ENCODE measurements around the gene CEP128. TPM values are rescaled to one million over a fixed set of nuclear protein-coding genes. Genes with fewer than 3 reads are reported as not detected.

Gene CEP128
- total and polyA plus RNA-seq, 2 experiments from 2014 or later = 2.4 to 5.2 TPM

DNA sequence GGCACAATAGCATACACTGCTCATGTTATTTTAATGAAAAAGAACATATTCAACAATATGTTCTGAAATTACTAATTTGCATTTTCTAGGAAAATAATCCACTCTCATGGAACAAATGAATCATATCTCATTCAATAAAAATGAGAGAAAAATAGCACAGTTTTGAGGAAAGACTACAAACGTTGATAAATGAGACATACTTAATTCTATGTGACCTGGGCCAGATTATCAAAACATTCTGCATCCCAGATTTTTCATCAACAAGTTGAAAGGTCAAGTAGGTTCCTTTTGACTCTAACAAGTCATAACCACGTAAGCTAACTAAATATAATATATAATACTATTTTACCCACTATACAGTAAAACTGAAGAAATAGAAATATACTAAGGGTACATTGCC is 296.7 kb downstream of the CEP128 start:
- Histone ChIP-seq H3K9me2 (ENCODE audit: insufficient read depth) (peaks cover 4% of the 10 kb centered on the region; the same call in 1 of the 2 replicates), H4K20me1 (ENCODE audit: insufficient read depth) (no peaks in the 10 kb centered on the region), H3K9me3 (ENCODE audit: low read depth) (no peaks in the 10 kb centered on the region), H3K4me1 (ENCODE audit: insufficient read depth) (peaks cover 2% of the 10 kb centered on the region), H3K4me2 (ENCODE audit: unreplicated experiment) (no peak overlapping the region), H2AFZ (no peak overlapping the region), H3K27me3 (replicated peaks; ENCODE audit: insufficient read depth) (no peaks in the 10 kb centered on the region), H3K4me3 (no peak overlapping the region), H3F3A (ENCODE audit: insufficient read depth) (peaks cover 6% of the 10 kb centered on the region), H3K36me3 (ENCODE audit: low read depth) (no peaks in the 10 kb centered on the region), H3K9ac (no peak overlapping the region), H3K27ac (no peak overlapping the region), H3K79me2 (ENCODE audit: insufficient read depth) (no peaks in the 10 kb centered on the region)
- in situ Hi-C loops (cut with MboI) = no loop called here
- WGBS, 2 experiments (ENCODE audit: low coverage in 1 of 2, low lambda C conversion rate in 2 of 2, missing lambda C conversion rate in 2 of 2) = 75 to 86% methylated on average over 2 of the region's 2 CpGs
- TF ChIP-seq EZH2phosphoT487 (IDR thresholded peaks at IDR 0.05; ENCODE audit: insufficient read depth, low read depth) (no peak), EZH2 (IDR thresholded peaks at IDR 0.05; ENCODE audit: insufficient read depth, poor library complexity, severe bottlenecking) (no peak)
- no peak for DNase-seq

DNA sequence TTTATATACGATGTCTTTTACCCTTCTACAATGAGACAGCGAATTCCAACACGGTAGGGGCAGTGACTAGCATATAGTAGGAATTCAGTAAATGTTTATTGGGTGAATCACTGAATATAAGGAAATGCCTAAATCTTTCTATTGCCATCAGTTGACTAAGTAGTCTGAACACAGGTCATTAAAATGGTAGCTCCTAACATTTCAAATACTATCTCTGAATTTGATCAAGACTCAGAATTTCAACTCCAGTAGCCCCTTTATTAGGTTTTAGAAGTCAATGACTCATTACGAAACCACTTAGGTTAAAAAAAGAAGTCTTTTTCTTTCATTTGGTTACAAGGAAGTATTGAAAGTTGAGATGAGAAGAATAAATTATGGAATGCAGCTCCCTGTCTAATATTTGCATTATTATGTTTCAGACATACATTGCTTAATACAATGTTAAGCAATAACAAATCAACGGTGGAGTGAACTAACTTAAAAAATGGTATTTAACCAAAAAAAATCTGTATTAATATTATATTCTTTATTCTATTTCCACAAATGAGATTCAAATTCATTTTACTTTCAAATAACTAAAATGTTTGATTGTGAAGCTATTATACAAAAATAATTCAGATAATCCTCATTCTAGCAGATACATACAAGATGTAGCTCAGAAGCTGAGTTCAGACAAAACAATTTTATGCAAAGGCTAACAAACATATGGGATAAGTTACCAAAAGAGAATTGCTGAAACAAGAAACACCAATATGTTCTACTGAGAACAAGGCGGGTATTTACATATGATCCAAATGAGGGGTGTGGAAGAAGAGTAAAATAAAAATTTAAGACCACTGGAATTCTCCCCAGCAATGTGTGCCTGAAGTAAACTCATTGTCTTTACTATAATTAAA is 302.7 kb downstream of the CEP128 start:
- Histone ChIP-seq H3K4me1 (ENCODE audit: insufficient read depth) (peaks cover 36% of the 10 kb centered on the region), H3K9me2 (ENCODE audit: insufficient read depth) (peaks cover 4% of the 10 kb centered on the region), H3K9me3 (ENCODE audit: low read depth) (no peaks in the 10 kb centered on the region), H3K36me3 (ENCODE audit: low read depth) (no peaks in the 10 kb centered on the region), H3K9ac (peak overlapping the region; percentile 42; the same call in 1 of the 2 replicates), H3K4me2 (ENCODE audit: unreplicated experiment) (peak overlapping the region; percentile 73), H3F3A (ENCODE audit: insufficient read depth) (peaks cover 34% of the 10 kb centered on the region), H3K79me2 (ENCODE audit: insufficient read depth) (no peaks in the 10 kb centered on the region), H3K27ac (peak overlapping the region; percentile 82), H3K4me3 (peak overlapping the region; percentile 40), H2AFZ (peak overlapping the region; percentile 50), H3K27me3 (replicated peaks; ENCODE audit: insufficient read depth) (no peaks in the 10 kb centered on the region), H4K20me1 (ENCODE audit: insufficient read depth) (no peaks in the 10 kb centered on the region)
- in situ Hi-C loops (cut with MboI) = no loop called here
- TF ChIP-seq EZH2 (IDR thresholded peaks at IDR 0.05; ENCODE audit: insufficient read depth, poor library complexity, severe bottlenecking) (no peak), EZH2phosphoT487 (IDR thresholded peaks at IDR 0.05; ENCODE audit: insufficient read depth, low read depth) (no peak)
- WGBS, 2 experiments (ENCODE audit: low coverage in 1 of 2, low lambda C conversion rate in 2 of 2, missing lambda C conversion rate in 2 of 2) = 21 to 27% methylated on average over 6 of the region's 6 CpGs
- peak; percentile 80 for DNase-seq

DNA sequence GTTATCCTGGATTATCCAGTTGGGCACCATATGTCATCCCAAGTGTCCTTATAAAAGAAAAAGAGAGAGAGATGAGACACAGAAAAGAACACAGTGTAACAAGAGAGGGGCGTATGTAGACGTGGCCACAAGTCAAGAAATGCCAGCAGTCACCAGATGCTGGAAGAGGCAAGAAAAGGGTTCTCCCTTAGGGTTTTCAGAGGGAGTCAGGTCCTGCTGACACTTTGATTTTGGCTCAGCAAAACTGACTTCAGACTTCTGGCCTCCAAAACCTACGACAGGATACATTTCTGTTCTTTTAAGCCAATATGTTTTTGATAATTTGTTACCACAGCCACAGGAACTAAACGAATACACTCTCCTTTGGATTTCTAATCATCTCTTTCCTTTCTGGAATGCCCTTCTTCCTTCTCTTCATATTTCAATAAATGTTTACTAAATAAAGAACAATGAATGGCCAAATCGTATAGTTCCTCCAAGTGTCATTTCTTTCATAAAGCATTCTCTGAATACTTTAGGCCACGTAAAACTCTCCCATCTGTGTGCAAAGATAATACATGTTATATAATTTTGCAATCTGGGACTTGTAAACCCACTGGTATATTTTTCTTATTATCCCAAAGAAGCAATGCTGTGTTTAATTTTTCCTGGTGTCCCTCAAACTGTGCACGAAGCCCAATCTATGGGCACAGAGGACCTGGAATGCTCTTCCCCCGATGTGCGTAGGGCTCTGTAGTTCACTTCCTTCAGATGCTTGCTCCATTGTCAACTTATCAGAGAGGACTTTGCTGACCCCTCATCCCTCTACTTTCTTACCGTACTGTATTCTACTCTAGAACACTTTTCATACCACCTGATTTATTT is 303.6 kb downstream of the CEP128 start:
- Histone ChIP-seq H3K27me3 (replicated peaks; ENCODE audit: insufficient read depth) (no peaks in the 10 kb centered on the region), H2AFZ (peak overlapping the region; percentile 50)

DNA sequence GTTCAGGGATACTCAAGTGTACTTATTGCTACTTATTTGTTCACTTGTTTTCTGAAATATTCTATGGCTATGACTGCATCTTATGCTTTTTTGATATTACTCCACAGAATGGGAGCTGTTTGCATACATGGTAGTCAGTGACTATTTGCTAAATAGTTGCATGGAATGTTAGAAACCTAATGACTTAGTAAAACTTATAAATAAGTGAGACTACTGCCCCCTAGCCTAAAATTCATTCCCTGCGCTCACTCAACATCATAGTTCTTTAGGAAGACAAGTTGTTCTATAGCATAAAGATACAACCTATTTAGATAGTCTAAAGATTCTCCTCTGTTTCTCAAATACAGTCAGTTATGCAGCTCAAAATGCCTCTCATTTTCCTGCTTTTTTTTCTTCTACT is 305.5 kb downstream of the CEP128 start:
- in situ Hi-C loops (cut with MboI) = no loop called here
- no peak overlapping the region for H3K4me2 ChIP-seq (ENCODE audit: unreplicated experiment)
- no peaks in the 10 kb centered on the region for H3K79me2 ChIP-seq (ENCODE audit: insufficient read depth)
- H3K9ac ChIP-seq = no peak overlapping the region
- H3K27ac ChIP-seq = no peak overlapping the region
- 100% methylated on average over 1 of the region's 1 CpG for WGBS, 2 experiments (ENCODE audit: low coverage in 1 of 2, low lambda C conversion rate in 2 of 2, missing lambda C conversion rate in 2 of 2)
- no peaks in the 10 kb centered on the region for H4K20me1 ChIP-seq (ENCODE audit: insufficient read depth)
- peaks cover 38% of the 10 kb centered on the region for H3K4me1 ChIP-seq (ENCODE audit: insufficient read depth)
- TF ChIP-seq EZH2phosphoT487 (IDR thresholded peaks at IDR 0.05; ENCODE audit: insufficient read depth, low read depth) = no peak
- TF ChIP-seq EZH2 (IDR thresholded peaks at IDR 0.05; ENCODE audit: insufficient read depth, poor library complexity, severe bottlenecking) = no peak
- peaks cover under 1% of the 10 kb centered on the region; the same call in 1 of the 2 replicates for H3K9me2 ChIP-seq (ENCODE audit: insufficient read depth)
- H3K36me3 ChIP-seq (ENCODE audit: low read depth) = no peaks in the 10 kb centered on the region
- H3K27me3 ChIP-seq (replicated peaks; ENCODE audit: insufficient read depth) = no peaks in the 10 kb centered on the region
- H3K4me3 ChIP-seq = no peak overlapping the region
- H3F3A ChIP-seq (ENCODE audit: insufficient read depth) = peaks cover 34% of the 10 kb centered on the region
- no peaks in the 10 kb centered on the region for H3K9me3 ChIP-seq (ENCODE audit: low read depth)
- H2AFZ ChIP-seq = 0 out of 2 replicates have a peak overlapping the region, but pooled peaks have one; percentile 10
- peak; percentile 39 for DNase-seq

More for the DNA sequence above, 303.6 kb downstream of the CEP128 start:
- Histone ChIP-seq H3K36me3 (ENCODE audit: low read depth) (no peaks in the 10 kb centered on the region), H3K4me3 (peak overlapping the region; percentile 40; the same call in 1 of the 2 replicates), H3K27ac (peak overlapping the region; percentile 82), H3K9me3 (ENCODE audit: low read depth) (no peaks in the 10 kb centered on the region), H4K20me1 (ENCODE audit: insufficient read depth) (no peaks in the 10 kb centered on the region), H3K9me2 (ENCODE audit: insufficient read depth) (peaks cover 4% of the 10 kb centered on the region), H3F3A (ENCODE audit: insufficient read depth) (peaks cover 34% of the 10 kb centered on the region), H3K4me2 (ENCODE audit: unreplicated experiment) (peak overlapping the region; percentile 73), H3K9ac (peak overlapping the region; percentile 42; the same call in 1 of the 2 replicates), H3K79me2 (ENCODE audit: insufficient read depth) (no peaks in the 10 kb centered on the region), H3K4me1 (ENCODE audit: insufficient read depth) (peaks cover 38% of the 10 kb centered on the region)
- DNase-seq = peak; percentile 41
- 25 to 30% methylated on average over 10 of the region's 10 CpGs for WGBS, 2 experiments (ENCODE audit: low coverage in 1 of 2, low lambda C conversion rate in 2 of 2, missing lambda C conversion rate in 2 of 2)
- in situ Hi-C loops (cut with MboI) = no loop called here
- TF ChIP-seq EZH2 (IDR thresholded peaks at IDR 0.05; ENCODE audit: insufficient read depth, poor library complexity, severe bottlenecking) (no peak), EZH2phosphoT487 (IDR thresholded peaks at IDR 0.05; ENCODE audit: insufficient read depth, low read depth) (no peak)
